HK-2 (cell line): Measurements from ENCODE around the gene C10orf53.
"Not testable (repeated sequence)": the region's sequence is repeated elsewhere in the genome, so short reads cannot be mapped to it uniquely, and the experiment has no call there.

Experiments used
- DNase-seq: peaks from one replicate; pipeline ENCODE4 v3.0.0-alpha.2; 2018; ENCODE audit not compliant: unreplicated experiment

C10orf53 gene

DNA sequence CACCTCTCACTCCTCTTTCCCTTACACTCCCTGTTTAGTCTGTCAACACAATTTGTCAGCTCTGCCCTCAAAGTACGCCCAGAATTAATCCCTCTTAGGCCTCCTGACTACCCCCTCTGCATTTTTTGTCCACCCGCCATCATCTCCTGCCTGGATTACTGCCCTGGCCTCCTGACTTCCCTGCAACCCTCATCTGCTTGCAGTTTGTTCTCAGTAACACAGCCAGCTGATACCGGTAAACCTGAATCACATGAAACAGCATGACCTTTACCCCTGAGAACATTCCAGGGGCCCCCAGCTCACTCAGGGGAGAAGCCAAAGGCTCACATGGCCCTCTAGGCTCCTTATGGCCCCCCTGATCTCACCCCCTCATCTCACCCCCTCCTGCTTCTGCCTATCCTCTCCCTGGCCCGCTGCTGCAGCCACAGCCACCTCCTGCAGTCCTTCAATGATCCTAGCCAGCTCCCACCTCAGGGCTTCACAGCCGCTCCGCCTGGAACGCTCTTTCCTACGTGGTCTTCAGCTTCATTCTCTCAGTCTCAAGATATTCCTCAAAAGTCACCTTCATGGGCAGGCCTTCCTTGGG, 8.9 kb downstream of the C10orf53 start:
- DNase-seq, result no peak

GRCh38 chr10:49688920-49689319, 9.5 kb downstream of the C10orf53 start:
- DNase-seq, result no peak

DNA sequence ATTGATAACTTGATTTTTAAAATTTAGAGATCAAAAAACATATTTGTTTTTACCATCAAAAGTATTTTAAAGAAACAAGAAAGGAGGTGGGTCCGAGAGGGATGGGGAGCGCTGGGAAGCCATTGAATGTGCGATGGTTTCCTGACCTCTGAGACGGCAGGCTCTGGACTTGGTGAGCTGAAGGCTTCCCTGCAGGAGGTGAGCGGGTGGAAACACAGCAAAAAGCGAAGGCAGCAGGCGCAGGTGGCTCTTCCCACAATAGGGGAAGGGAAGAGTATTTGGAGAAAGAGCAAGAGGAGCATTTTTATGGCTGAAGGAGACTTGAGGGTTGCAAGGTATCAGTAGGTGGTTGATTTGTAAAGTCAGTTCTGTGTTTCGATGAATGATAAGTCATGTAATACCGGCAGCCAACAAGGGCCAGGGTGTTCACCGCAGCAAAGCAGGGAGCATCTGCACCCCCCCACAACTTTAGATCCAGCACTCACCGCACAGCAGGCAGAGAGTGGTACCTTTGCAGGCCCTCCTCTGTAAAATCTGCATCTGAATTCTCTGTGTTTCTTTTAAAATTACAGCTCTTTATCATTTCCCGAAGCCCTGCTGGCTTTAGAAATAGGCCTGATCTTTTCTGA, 10.5 kb downstream of the C10orf53 start:
- no peak for DNase-seq

DNA sequence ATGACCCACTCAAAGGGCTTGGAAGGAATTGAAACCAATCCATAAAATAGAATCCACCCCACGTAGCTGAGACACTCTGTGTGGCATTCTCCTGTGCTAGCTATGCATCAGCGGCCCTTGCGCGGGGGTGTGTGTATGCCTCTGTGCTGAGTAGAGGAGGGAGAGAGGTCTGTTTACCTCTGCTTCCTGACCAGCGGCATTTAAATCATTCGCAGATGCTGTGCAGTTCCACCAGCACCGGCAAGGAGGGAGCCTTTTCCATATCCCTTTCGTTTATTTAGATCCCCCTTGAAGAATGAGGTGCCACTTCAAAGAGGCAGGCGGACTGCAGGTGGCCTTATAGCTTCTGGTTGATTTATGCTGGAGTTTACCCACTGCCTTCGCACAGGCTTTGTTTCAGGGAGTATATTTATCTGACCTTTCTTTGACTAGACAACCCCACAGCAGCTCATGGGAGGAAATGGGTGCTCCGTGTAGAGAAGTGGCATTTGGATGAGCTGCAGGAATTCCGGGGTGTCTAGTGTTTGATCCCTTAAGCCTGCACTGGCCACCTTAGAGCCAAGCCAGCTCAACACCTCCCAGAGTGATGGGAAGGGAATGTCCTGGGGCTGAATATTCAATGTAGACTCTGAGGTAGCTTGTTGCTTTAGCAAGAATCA, 11.4 kb downstream of the C10orf53 start:
- no peak for DNase-seq

DNA sequence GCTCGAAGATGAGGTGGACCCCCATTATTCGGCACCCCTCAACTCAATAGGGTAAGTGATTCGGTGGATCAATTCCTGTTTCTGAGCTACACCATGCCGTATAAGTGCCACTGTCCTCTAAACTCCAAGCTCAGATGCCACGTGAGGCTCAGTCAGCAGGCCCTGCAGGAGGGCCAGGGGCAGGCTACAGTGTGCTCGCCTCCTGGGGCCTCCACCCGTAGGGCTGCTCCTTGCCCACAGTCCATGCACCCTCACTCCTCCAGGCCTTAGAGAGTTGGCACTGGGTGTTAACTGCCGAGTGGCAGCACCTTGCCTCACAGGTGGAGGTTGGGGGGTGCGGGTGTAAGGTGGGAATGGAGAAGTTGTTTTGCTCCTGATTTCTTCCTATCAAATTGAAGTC, 12.1 kb downstream of the C10orf53 start:
- no peak for DNase-seq

DNA sequence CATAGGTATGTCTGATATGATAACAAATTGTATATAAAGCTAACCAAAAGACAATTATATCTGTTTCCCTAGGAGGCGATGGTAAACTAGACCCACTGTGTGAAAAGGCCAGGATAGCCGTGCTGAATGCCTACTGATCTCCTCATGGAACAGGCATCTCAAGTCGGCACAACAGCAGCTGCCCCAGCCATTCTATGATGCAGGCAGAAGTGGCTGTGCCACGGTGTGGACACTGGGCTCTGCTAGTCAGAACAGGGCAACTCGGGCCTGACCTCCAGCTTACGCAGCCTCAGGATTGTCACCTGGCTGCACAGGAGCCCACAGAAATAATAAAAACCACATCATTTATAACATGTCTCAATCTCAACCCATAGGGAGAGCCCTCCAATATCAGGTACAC, 15.0 kb downstream of the C10orf53 start:
- DNase-seq, result no peak

DNA sequence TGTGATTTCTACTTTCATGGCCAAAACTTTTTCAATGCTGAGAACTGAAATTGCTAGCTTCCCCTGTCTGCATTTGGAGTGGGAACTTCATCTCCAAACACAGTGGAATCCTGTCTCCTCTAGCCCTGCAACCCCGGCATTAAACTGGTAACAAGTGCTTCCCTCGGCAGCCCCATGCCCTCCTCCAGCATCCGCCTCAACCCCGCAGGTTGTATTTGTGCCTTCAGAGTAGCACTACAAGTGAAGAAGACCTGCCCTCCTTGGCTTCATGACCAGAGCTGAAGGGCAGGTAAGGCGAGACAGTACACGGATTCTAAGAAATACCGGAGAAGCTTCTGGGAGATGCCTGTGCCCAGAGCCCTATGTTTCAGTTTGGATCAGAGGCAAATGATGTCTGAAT, 16.9 kb downstream of the C10orf53 start:
- no peak for DNase-seq

DNA sequence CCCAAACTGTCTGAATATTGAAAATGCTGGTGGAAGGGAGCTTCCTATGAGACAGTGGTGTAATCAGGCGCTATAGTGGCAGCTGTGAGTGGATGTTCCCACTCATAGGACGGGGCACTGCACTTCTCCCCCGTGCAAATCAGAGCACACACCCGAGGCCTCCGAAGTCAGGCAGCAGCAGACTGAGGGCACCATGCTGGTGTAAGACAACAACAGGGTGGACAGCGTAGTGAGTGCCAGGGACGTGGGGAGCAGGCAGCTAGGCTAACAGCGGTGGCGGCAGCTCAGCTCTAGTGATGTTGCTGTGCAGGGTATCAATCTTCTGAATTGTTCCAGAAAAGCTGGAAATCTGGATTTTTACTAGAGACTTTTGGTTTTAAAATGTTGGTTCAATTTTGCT, 19.2 kb downstream of the C10orf53 start:
- DNase-seq, result no peak

GRCh38 chr10:49700211-49700610, 20.8 kb downstream of the C10orf53 start:
- no peak for DNase-seq

DNA sequence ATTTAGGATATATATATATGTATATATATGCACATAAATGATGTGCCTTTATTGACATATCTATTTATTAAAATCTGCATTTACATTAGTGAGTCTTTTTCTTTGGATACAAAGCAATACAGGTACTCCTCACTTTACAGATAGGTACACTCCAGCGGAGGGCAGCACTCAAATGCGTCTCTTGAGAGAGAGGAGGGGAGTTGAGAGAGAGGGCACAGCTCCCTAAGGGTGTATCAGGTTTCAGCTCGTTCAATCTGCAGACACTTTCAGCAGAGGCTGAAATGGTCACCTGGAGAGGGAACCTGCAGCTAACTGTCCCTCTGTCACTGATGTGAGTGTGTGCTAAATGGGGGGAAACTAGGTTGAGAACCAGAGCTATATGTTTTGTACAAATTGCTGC, 21.5 kb downstream of the C10orf53 start:
- no peak for DNase-seq

- DNase-seq, result no peak
Measured at GRCh38 chr10:49707585-49707984, 28.1 kb downstream of the C10orf53 start.

DNA sequence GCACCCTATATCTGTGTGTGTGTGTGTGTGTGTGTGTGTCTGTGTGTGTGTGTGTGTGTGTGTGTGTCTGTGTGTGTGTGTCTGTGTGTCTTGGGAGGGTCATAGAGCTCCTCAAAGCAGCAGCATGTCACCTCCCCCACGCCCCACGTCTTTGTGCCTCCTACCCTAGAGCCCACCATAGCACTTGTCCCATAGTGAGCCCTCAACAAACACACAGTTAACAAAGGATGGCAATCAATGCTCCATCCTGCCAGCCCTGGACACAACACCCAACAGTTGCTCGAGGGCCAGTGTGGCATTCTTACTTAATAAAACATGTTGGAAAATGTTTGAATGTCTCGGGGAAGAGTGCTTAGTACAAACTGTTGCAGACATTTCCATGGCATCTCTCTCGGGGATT, 30.5 kb downstream of the C10orf53 start:
- no peak for DNase-seq

- no peak for DNase-seq
Measured at GRCh38 chr10:49710966-49711365, 31.5 kb downstream of the C10orf53 start.

DNA sequence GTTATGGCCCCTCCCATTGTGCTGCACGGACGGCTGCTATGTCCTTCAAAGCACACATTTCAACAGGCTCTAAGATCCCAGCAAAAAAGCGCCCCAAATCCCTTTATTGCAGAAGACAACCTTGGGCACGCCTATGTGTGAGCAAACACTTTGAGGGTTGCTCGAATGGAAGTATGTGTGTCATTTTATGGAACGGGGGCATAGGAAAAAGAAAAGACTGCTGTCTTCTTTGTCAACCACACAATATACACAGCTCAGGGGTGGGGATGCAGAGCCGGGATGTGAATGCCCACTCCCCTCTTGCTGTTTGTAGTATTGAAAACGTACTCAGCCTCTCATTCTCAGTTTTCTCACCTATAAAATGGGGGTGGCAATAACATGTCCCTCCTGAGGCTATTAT, 32.0 kb downstream of the C10orf53 start:
- no peak for DNase-seq

GRCh38 chr10:49713266-49713665, 33.8 kb downstream of the C10orf53 start:
- DNase-seq, result no peak

DNA sequence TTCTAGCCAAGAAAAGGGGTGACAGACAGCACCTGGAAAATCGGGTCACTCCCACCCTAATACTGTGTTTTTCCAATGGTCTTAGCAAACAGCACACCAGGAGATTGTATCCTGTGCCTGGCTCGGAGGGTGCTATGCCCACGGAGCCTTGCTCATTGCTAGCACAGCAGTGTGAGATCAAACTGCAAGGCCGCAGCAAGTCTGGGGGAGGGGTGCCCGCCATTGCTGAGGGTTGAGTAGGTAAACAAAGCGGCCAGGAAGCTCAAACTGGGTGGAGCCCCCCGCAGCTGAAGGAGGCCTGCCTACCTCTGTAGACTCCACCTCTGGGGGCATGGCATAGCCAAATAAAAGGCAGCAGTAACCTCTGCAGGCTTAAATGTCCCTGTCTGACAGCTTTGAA, 35.7 kb downstream of the C10orf53 start:
- DNase-seq, result not testable (repeated sequence)

DNA sequence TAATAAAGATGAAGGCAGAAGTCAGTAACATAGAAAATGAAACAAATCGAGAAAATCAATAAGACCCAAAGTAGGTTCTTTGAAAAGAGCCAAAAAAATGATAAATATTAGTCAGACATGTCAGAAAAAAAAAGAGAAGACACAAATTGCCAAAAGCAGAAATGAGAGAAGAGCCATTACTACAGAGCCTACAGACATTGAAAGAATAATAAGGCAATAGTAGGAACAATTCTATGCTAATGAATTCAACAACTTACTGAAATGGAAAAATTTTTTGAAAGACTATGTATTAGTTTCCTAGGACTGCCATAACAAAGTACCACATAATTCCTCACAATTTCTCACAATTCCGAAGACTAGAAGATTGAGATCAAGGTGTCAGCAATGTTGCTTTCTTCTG, 47.1 kb downstream of the C10orf53 start:
- no peak for DNase-seq

DNA sequence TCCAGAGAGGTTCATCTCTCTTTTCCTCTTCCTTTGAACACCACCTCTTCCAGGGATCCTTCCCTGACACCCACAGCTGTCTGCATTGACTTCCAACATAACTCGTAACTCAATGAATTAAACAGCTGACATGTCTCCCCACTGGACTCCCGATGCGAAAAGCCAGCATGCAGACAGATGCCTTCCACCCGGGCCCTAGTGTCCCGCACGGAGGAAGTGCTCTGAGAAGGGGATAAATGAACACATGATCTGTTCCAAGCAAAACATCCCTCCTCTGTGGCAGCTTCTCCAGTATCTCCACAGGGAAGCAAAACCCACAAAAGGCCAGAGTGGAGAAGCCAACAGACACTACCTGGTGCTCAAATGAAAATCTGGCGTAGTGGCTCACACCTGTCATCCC, 54.4 kb downstream of the C10orf53 start:
- DNase-seq, result no peak

DNA sequence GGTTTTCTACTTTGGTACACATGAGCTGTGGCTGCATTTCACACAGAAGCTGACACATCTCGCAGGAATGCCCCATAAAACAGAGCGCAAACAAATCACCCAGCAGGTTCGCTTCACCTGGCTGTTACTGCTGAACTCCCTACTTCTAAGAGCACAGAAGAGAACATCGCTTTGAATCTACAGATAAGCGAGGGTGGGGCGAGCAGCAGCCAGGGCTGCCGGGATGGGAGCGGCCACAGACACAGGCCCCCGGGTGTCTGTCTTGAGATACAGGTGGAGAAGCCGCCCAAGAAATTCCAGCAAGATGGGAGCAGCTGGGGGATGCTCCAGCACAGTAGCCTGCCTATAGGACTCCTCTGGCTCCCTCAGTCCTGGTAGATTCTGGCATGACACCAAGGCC, 55.2 kb downstream of the C10orf53 start:
- no peak for DNase-seq

GRCh38 chr10:49735161-49735560, 55.7 kb downstream of the C10orf53 start:
- no peak for DNase-seq

DNA sequence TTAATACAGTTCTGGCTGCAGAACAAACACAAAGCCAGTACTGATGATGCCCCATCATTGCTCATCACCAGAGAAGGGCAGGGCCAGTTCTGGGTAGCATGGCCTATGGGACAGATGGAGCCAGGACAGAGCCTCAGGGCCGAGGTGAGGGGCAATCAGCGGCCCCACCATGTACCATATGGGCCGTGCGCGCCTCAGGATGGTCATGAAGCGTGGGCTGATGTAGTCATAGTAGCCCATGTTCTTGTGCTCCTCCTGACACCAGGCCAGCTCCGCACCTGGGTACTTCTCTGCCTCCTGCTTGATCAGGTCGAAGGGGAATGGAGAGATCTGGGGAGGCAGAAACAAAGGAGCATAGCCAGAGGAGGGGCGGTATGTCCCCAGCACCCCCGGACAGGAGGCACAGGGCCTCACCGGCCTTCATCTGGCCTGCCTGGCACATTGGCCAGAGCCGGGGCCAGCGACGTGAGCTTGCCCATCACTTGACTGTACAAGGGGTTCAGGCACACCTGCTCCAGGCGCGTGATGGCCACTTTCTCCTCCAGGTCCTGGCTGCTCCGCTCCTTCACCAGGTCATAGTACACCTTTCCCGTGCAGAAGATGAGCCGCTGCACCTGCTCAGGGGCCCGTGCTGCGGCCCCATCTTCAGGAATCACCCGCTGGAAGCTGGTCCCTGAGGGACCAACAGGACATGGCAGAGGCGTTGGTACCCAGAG, 56.6 kb downstream of the C10orf53 start:
- DNase-seq, result no peak

- no peak for DNase-seq
Measured at GRCh38 chr10:49736564-49737113, 57.2 kb downstream of the C10orf53 start.
